Measurements from ENCODE around the gene LLGL2.

Gene LLGL2

DNA sequence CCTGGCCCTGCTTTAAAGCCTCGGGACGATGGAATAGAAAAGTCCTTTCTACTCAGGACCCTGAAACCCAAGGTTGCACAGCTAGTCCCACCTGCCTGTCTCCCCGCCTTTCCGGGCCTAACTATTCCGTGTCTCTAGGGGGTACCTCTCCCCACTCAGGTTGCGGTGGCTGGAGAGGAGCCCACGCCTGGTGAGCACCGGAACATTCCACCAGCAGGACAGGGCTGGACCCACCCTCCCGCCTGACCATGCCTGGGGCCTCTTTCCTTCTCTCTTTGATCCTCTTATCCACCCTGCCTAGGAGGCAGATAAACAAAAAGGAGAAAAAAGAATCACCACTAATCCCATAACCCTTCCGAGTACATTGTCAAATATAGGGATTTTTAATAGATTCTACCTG is 10.9 kb downstream of the LLGL2 start:
- TF ChIP-seq CTCF (conservative IDR thresholded peaks at IDR 0.05; ENCODE audit: low read depth, low read length), result no peak
- DNase-seq (ENCODE audit: low read depth), result no peak
- H3K4me3 ChIP-seq (ENCODE audit: low read depth, low read length), result no peak overlapping the region

GRCh38 chr17:75539967-75540729 is 14.7 kb downstream of the LLGL2 start:
- H3K4me3 ChIP-seq (ENCODE audit: low read depth, low read length), result no peak overlapping the region

GRCh38 chr17:75540923-75541503 is 15.5 kb downstream of the LLGL2 start:
- no peak overlapping the region for H3K4me3 ChIP-seq (ENCODE audit: low read depth, low read length)
- no peak for DNase-seq (ENCODE audit: low read depth)
- no peak for TF ChIP-seq CTCF (conservative IDR thresholded peaks at IDR 0.05; ENCODE audit: low read depth, low read length)

More at GRCh38 chr17:75539967-75540729, 14.7 kb downstream of the LLGL2 start:
- no peak for TF ChIP-seq CTCF (conservative IDR thresholded peaks at IDR 0.05; ENCODE audit: low read depth, low read length)
- DNase-seq (ENCODE audit: low read depth), result no peak

DNA sequence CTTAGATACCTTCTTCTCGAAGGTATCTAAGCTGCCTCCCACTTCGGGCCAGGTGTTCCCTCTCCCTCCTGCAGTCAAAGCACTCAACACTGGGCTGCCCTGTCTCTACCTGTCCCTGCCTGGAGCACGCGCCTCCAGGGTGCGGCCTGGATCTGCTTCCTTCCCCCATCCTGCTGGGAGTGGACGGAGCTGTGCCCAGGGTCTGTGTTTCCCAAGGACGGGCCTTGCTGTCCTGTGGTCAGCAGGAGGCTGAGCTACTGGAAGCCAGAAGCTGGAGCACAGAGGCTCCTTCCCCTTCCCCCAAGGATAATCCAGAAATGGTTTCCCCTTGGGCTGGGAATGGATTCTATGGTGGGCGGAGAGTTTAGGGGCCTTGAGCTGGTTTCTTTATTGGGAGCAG is 16.7 kb downstream of the LLGL2 start:
- TF ChIP-seq CTCF (conservative IDR thresholded peaks at IDR 0.05; ENCODE audit: low read depth, low read length), result no peak
- no peak overlapping the region for H3K4me3 ChIP-seq (ENCODE audit: low read depth, low read length)
- no peak for DNase-seq (ENCODE audit: low read depth)

GRCh38 chr17:75542728-75543336 is 17.3 kb downstream of the LLGL2 start:
- H3K4me3 ChIP-seq (ENCODE audit: low read depth, low read length), result no peak overlapping the region
- TF ChIP-seq CTCF (conservative IDR thresholded peaks at IDR 0.05; ENCODE audit: low read depth, low read length), result no peak
- DNase-seq (ENCODE audit: low read depth), result no peak

GRCh38 chr17:75544250-75544649 is 18.8 kb downstream of the LLGL2 start:
- no peak overlapping the region for H3K4me3 ChIP-seq (ENCODE audit: low read depth, low read length)
- DNase-seq (ENCODE audit: low read depth), result no peak
- no peak for TF ChIP-seq CTCF (conservative IDR thresholded peaks at IDR 0.05; ENCODE audit: low read depth, low read length)
